ENCODE measurements around the gene RDH14.
A peak's percentile ranks its signal among the peaks of the same experiment; 100 is the strongest.

The RDH14 gene

GRCh38 chr2:18522484-18523146 is 37.8 kb downstream of the RDH14 start:
- no peaks in the 10 kb centered on the region for H3K9me3 ChIP-seq (ENCODE audit: insufficient read depth, low read length)
- H3K4me3 ChIP-seq (ENCODE audit: insufficient read length, low read depth), result no peak overlapping the region
- DNase-seq (ENCODE audit: low read depth, low spot score), result no peak
- no peaks in the 10 kb centered on the region for H3K27me3 ChIP-seq (ENCODE audit: insufficient read depth, insufficient read length)
- H3K9ac ChIP-seq (ENCODE audit: insufficient read length, low read depth), result no peak overlapping the region
- TF ChIP-seq YY1 (IDR thresholded peaks at IDR 0.05; ENCODE audit: insufficient read depth, insufficient read length) (no peak), ZNF274 (IDR thresholded peaks at IDR 0.05; ENCODE audit: low read depth, low read length) (no peak), SUZ12 (IDR thresholded peaks at IDR 0.05; ENCODE audit: extremely low read depth, insufficient read depth, insufficient read length) (no peak)
- no peaks in the 10 kb centered on the region for H3K4me1 ChIP-seq (ENCODE audit: insufficient read depth, insufficient read length)
- no peaks in the 10 kb centered on the region for H3K36me3 ChIP-seq (ENCODE audit: insufficient read depth, insufficient read length, low read length)

- H3K4me3 ChIP-seq (ENCODE audit: insufficient read length, low read depth), result no peak overlapping the region
- H3K4me1 ChIP-seq (ENCODE audit: insufficient read depth, insufficient read length), result no peaks in the 10 kb centered on the region
- no peak overlapping the region for H3K9ac ChIP-seq (ENCODE audit: insufficient read length, low read depth)
- DNase-seq (ENCODE audit: low read depth, low spot score), result peak; percentile 71
- no peaks in the 10 kb centered on the region for H3K9me3 ChIP-seq (ENCODE audit: insufficient read depth, low read length)
- H3K27me3 ChIP-seq (ENCODE audit: insufficient read depth, insufficient read length), result no peaks in the 10 kb centered on the region
- TF ChIP-seq YY1 (IDR thresholded peaks at IDR 0.05; ENCODE audit: insufficient read depth, insufficient read length), result no peak
- TF ChIP-seq SUZ12 (IDR thresholded peaks at IDR 0.05; ENCODE audit: extremely low read depth, insufficient read depth, insufficient read length), result no peak
- TF ChIP-seq ZNF274 (IDR thresholded peaks at IDR 0.05; ENCODE audit: low read depth, low read length), result no peak
- no peaks in the 10 kb centered on the region for H3K36me3 ChIP-seq (ENCODE audit: insufficient read depth, insufficient read length, low read length)
Measured at GRCh38 chr2:18520451-18521425, 39.7 kb downstream of the RDH14 start.

- H3K27me3 ChIP-seq (ENCODE audit: insufficient read depth, insufficient read length), result no peaks in the 10 kb centered on the region
- no peak overlapping the region for H3K4me3 ChIP-seq (ENCODE audit: insufficient read length, low read depth)
- no peaks in the 10 kb centered on the region for H3K36me3 ChIP-seq (ENCODE audit: insufficient read depth, insufficient read length, low read length)
- H3K9me3 ChIP-seq (ENCODE audit: insufficient read depth, low read length), result no peaks in the 10 kb centered on the region
- TF ChIP-seq ZNF274 (IDR thresholded peaks at IDR 0.05; ENCODE audit: low read depth, low read length) (no peak), YY1 (IDR thresholded peaks at IDR 0.05; ENCODE audit: insufficient read depth, insufficient read length) (no peak), SUZ12 (IDR thresholded peaks at IDR 0.05; ENCODE audit: extremely low read depth, insufficient read depth, insufficient read length) (no peak)
- no peak for DNase-seq (ENCODE audit: low read depth, low spot score)
- no peaks in the 10 kb centered on the region for H3K4me1 ChIP-seq (ENCODE audit: insufficient read depth, insufficient read length)
- H3K9ac ChIP-seq (ENCODE audit: insufficient read length, low read depth), result no peak overlapping the region
Measured at GRCh38 chr2:18519914-18520450, 40.5 kb downstream of the RDH14 start.

- no peaks in the 10 kb centered on the region for H3K9me3 ChIP-seq (ENCODE audit: insufficient read depth, low read length)
- no peak overlapping the region for H3K9ac ChIP-seq (ENCODE audit: insufficient read length, low read depth)
- no peak for TF ChIP-seq ZNF274 (IDR thresholded peaks at IDR 0.05; ENCODE audit: low read depth, low read length)
- no peak for TF ChIP-seq SUZ12 (IDR thresholded peaks at IDR 0.05; ENCODE audit: extremely low read depth, insufficient read depth, insufficient read length)
- TF ChIP-seq YY1 (IDR thresholded peaks at IDR 0.05; ENCODE audit: insufficient read depth, insufficient read length), result no peak
- DNase-seq (ENCODE audit: low read depth, low spot score), result no peak
- no peak overlapping the region for H3K4me3 ChIP-seq (ENCODE audit: insufficient read length, low read depth)
- no peaks in the 10 kb centered on the region for H3K27me3 ChIP-seq (ENCODE audit: insufficient read depth, insufficient read length)
- H3K36me3 ChIP-seq (ENCODE audit: insufficient read depth, insufficient read length, low read length), result no peaks in the 10 kb centered on the region
- no peaks in the 10 kb centered on the region for H3K4me1 ChIP-seq (ENCODE audit: insufficient read depth, insufficient read length)
Measured at GRCh38 chr2:18518116-18519111, 42.0 kb downstream of the RDH14 start.

DNA sequence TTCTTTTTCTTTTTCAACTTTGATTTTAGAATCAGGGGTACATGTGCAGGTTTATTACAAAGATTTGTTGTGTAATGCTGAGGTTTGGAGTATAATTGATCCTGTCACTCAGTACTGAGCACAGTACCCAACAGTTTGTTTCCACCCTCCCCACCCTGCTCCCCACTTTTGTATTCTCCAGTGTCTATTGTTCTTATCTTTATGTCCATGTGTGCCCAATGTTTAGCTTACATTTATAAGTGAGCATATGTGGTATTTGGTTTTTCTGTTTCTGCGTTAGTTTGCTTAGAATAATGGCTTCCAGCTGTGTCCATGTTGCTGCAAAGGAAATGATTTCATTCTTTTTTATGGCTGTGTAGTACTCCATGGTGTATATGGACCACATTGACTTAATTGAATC is 43.1 kb downstream of the RDH14 start:
- no peak overlapping the region for H3K4me3 ChIP-seq (ENCODE audit: insufficient read length, low read depth)
- no peaks in the 10 kb centered on the region for H3K9me3 ChIP-seq (ENCODE audit: insufficient read depth, low read length)
- no peaks in the 10 kb centered on the region for H3K27me3 ChIP-seq (ENCODE audit: insufficient read depth, insufficient read length)
- H3K36me3 ChIP-seq (ENCODE audit: insufficient read depth, insufficient read length, low read length), result no peaks in the 10 kb centered on the region
- no peak overlapping the region for H3K9ac ChIP-seq (ENCODE audit: insufficient read length, low read depth)
- DNase-seq (ENCODE audit: low read depth, low spot score), result no peak
- TF ChIP-seq SUZ12 (IDR thresholded peaks at IDR 0.05; ENCODE audit: extremely low read depth, insufficient read depth, insufficient read length), result no peak
- TF ChIP-seq ZNF274 (IDR thresholded peaks at IDR 0.05; ENCODE audit: low read depth, low read length), result no peak
- TF ChIP-seq YY1 (IDR thresholded peaks at IDR 0.05; ENCODE audit: insufficient read depth, insufficient read length), result no peak
- no peaks in the 10 kb centered on the region for H3K4me1 ChIP-seq (ENCODE audit: insufficient read depth, insufficient read length)

- no peak for TF ChIP-seq ZNF274 (IDR thresholded peaks at IDR 0.05; ENCODE audit: low read depth, low read length)
- no peak for TF ChIP-seq SUZ12 (IDR thresholded peaks at IDR 0.05; ENCODE audit: extremely low read depth, insufficient read depth, insufficient read length)
- no peak for TF ChIP-seq YY1 (IDR thresholded peaks at IDR 0.05; ENCODE audit: insufficient read depth, insufficient read length)
- DNase-seq (ENCODE audit: low read depth, low spot score), result no peak
Measured at GRCh38 chr2:18516112-18516511, 44.3 kb downstream of the RDH14 start.

More at GRCh38 chr2:18516112-18516511, 44.3 kb downstream of the RDH14 start:
- no peak overlapping the region for H3K9ac ChIP-seq (ENCODE audit: insufficient read length, low read depth)
- H3K36me3 ChIP-seq (ENCODE audit: insufficient read depth, insufficient read length, low read length), result no peaks in the 10 kb centered on the region
- no peak overlapping the region for H3K4me3 ChIP-seq (ENCODE audit: insufficient read length, low read depth)
- H3K27me3 ChIP-seq (ENCODE audit: insufficient read depth, insufficient read length), result no peaks in the 10 kb centered on the region
- H3K9me3 ChIP-seq (ENCODE audit: insufficient read depth, low read length), result no peaks in the 10 kb centered on the region
- no peaks in the 10 kb centered on the region for H3K4me1 ChIP-seq (ENCODE audit: insufficient read depth, insufficient read length)
